ENCODE results near the gene SRSF2. TPM values are rescaled to one million over a fixed set of nuclear protein-coding genes. Genes with fewer than 3 reads are reported as not detected.

Gene SRSF2
- total and polyA plus RNA-seq, 9 of the 15 experiments (the other 6 are each of a cell fraction or from before 2014, with no cell fraction given): 161 to 583 (median 393) TPM

- TF ChIP-seq ZNF407 (IDR thresholded peaks at IDR 0.05; ENCODE audit: low read depth) (no peak), KLF13 (tag; IDR thresholded peaks at IDR 0.05; ENCODE audit: borderline replicate concordance, low read depth) (no peak), SRSF7 (optimal IDR thresholded peaks at IDR 0.05; ENCODE audit: low read depth, low read length) (no peak), MYNN (IDR thresholded peaks at IDR 0.05) (no peak), MYNN (CRISPR knock-in tag; IDR thresholded peaks at IDR 0.05) (no peak), MGA (IDR thresholded peaks at IDR 0.05) (no peak)
Observed at GRCh38 chr17:76726231-76726775, 10.8 kb downstream of the SRSF2 start, which contains the start of gene JMJD6 (continued).

Data from K562 (cell line).